ENCODE measurements around the gene KIN.
"Not testable (repeated sequence)": the region's sequence is repeated elsewhere in the genome, so short reads cannot be mapped to it uniquely, and the experiment has no call there.

Gene KIN

GRCh38 chr10:7718685-7719084 is 69.1 kb downstream of the KIN start:
- DNase-seq: no peak

DNA sequence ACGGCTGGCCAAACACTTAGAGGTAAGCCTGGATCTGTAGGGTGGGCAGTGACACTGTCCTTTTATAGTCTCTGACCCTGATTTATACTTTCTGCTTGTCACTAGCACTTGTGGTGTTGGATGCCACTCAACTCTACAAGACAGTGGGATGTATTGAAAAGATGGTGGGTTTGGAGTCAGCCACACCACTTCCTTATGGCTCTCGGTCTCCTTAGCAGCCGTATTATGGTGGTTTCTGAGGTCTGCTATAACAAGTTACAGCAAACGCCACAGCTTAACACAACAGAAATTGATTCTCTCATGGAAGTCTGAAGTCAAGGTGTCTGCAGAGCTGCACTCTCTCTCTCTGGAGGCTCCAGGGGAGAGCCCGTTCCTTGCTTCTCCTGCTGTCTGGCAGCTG is 70.0 kb downstream of the KIN start:
- no peak for DNase-seq

DNA sequence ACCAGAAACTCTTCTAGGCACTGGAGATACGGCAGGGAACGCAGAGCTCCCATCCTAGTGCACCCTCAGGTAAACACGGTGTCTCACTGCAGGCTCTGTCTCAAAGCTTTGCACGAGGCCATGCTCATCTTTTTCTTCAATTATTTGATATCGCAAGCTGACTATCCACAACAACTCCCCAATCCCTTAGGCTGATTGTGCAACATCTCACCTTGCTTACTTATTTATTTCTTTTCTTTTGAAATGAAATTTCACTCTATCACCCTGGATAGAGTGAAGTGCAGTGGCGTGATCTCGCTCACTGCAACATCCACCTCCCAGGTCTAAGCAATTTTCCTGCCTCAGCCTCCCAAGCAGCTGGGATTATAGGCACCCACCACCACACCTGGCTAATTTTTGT is 72.3 kb downstream of the KIN start:
- no peak for DNase-seq

- not testable (repeated sequence) for DNase-seq
Measured at GRCh38 chr10:7711075-7711474, 76.7 kb downstream of the KIN start.

- no peak for DNase-seq
Measured at GRCh38 chr10:7710446-7710845, 77.3 kb downstream of the KIN start.

DNA sequence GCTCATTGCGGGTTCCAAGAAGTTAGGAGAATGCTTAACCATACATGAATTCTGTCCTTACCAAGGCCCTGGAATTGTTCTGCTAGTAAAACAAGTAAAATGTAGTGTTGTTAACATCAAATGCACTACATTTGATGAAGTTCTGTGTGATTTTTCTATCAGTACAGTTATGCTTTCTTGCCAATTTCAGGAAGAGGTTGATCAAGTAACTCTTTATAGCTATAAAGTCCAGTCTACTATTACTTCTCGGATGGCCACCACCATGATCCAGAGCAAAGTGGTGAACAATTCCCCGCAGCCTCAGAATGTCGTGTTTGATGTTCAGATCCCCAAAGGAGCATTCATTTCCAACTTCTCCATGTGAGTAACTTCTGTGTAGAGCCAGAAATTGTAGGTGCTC is 79.0 kb downstream of the KIN start:
- no peak for DNase-seq

GRCh38 chr10:7707858-7708622 is 79.8 kb downstream of the KIN start:
- no peak for DNase-seq

DNA sequence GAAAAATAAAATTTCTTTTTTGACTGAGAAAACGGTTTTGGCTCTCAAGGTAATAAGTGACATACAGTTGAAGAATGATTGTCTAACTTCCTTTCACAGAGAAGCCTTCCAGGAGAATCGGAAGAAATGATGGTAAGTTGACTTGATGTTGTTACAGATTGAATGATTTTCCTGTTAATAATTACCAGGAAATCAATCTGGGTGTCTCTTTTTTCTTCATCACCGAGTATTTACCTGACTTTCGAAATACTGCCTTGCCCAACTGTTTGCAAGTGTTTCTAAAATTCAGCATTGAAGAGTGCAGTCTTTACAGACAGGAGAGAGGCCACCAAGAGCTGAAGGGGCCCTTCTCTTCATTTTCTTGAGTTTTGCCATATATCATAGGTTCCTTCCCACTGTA is 80.7 kb downstream of the KIN start:
- no peak for DNase-seq

GRCh38 chr10:7706534-7707073 is 81.2 kb downstream of the KIN start:
- no peak for DNase-seq

DNA sequence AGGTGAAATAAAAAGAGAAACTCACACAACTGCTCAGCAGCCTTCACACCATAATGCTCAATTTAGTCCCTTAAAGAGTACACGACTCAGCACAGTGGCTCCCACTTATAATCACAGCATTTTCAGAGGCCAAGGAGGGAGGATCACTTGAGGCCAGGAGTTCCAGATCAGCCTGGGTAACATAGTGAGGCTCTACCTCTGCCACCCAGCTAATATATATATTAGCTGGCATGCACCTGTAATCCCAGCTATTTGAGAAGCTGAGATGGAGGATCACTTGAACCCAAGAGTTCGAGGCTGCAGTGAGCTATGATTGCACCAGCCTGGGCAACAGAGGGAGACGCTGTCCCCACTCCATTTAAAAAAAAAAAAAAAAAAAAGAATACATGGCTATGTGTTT is 82.5 kb downstream of the KIN start:
- DNase-seq: no peak

DNA sequence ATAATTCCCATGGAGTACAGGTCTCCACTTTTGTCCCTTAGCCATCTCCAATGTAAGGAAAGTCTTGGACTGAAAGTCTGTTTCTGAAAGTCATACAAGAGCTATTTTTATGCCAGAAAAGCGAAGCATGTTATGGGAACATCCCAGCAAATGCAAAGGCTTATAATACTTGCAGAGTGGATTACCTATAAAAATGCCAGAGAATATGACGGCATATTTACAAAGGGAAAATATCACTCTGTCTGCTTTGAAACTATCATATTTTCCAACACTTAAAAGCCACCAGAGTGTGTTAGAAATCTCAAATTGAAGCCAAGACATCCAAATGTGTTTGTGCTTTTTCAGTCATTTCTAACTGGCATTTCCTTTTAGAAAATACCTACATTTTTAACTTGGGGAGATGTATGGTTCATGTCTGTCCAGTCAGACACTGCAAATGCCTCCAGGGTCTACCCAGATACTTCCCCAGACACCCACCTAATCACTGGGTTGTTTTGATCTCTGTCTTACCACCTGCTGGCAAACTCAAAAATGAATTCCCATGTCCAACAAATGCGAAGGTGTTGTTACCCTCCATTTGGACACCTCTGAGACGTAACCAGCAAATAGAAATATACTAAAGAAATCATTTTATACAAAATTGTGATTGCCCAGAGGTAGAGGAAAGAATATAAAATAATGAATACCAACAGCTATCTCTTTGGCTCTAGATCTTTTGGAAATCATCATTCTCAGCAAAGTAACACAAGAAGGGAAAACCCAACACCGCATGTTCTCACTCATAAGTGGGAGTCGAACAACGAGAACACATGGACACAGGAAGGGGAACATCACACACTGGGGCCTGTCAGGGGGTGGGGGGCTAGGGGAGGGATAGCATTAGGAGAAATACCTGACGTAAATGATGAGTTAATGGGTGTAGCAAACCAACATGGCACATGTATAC is 83.4 kb downstream of the KIN start:
- DNase-seq: no peak

- DNase-seq: no peak
Measured at GRCh38 chr10:7703140-7703539, 84.7 kb downstream of the KIN start, which contains the start of gene ITIH2. Gene ITIH2 (plus strand): TSS chr10:7703316. CDS start chr10:7703435, 119 bp downstream.

GRCh38 chr10:7702288-7702812 is 85.4 kb downstream of the KIN start:
- no peak for DNase-seq

- no peak for DNase-seq
Measured at GRCh38 chr10:7701158-7701742, 86.5 kb downstream of the KIN start.
